ENCODE results near the gene CD200R1L. TPM values are rescaled to one million over a fixed set of nuclear protein-coding genes. Genes with fewer than 3 reads are reported as not detected.

Gene CD200R1L
- not detected in 2 replicates for total RNA-seq (2012; rRNA removed)

GRCh38 chr3:112846764-112847163, at the start of gene CD200R1L:
TSS of gene CD200R1L (minus strand) at chr3:112846864. CDS start at chr3:112829367, 17,497 bp downstream.
- H3K36me3 ChIP-seq (ENCODE audit: insufficient read depth, low read length), result no peaks in the 10 kb centered on the region
- no peak within 1 kb of the TSS for H3K4me3 ChIP-seq (ENCODE audit: low read length)
- no peak within 1 kb of the TSS for H3K4me2 ChIP-seq (ENCODE audit: low read length)
- H3K9me3 ChIP-seq (replicated peaks; ENCODE audit: low read length), result peaks cover 3% of the 10 kb centered on the region
- no peaks in the 10 kb centered on the region for H3K4me1 ChIP-seq (ENCODE audit: control insufficient read depth, insufficient read depth, low read length)
- H3K9ac ChIP-seq (ENCODE audit: low read depth, low read length), result no peak within 1 kb of the TSS
- peaks cover 4% of the 10 kb centered on the region for H3K27me3 ChIP-seq (ENCODE audit: control insufficient read depth, insufficient read depth, low read length)

GRCh38 chr3:112894258-112894657, 47.6 kb upstream of the CD200R1L start:
- no peak overlapping the region for H3K4me2 ChIP-seq (ENCODE audit: low read length)
- H3K4me1 ChIP-seq (ENCODE audit: control insufficient read depth, insufficient read depth, low read length), result peaks cover 3% of the 10 kb centered on the region
- no peaks in the 10 kb centered on the region for H3K27me3 ChIP-seq (ENCODE audit: control insufficient read depth, insufficient read depth, low read length)
- no peak overlapping the region for H3K9ac ChIP-seq (ENCODE audit: low read depth, low read length)
- no peaks in the 10 kb centered on the region for H3K36me3 ChIP-seq (ENCODE audit: insufficient read depth, low read length)
- H3K9me3 ChIP-seq (replicated peaks; ENCODE audit: low read length), result no peaks in the 10 kb centered on the region
- H3K4me3 ChIP-seq (ENCODE audit: low read length), result no peak overlapping the region

- no peak overlapping the region for H3K4me3 ChIP-seq (ENCODE audit: low read length)
- no peaks in the 10 kb centered on the region for H3K36me3 ChIP-seq (ENCODE audit: insufficient read depth, low read length)
- peaks cover 5% of the 10 kb centered on the region for H3K4me1 ChIP-seq (ENCODE audit: control insufficient read depth, insufficient read depth, low read length)
- H3K9ac ChIP-seq (ENCODE audit: low read depth, low read length), result no peak overlapping the region
- no peak overlapping the region for H3K4me2 ChIP-seq (ENCODE audit: low read length)
- H3K9me3 ChIP-seq (replicated peaks; ENCODE audit: low read length), result no peaks in the 10 kb centered on the region
- H3K27me3 ChIP-seq (ENCODE audit: control insufficient read depth, insufficient read depth, low read length), result no peaks in the 10 kb centered on the region
Observed at GRCh38 chr3:112889357-112889756, 42.7 kb upstream of the CD200R1L start.

- no peak overlapping the region for H3K4me2 ChIP-seq (ENCODE audit: low read length)
- H3K4me1 ChIP-seq (ENCODE audit: control insufficient read depth, insufficient read depth, low read length), result peaks cover 4% of the 10 kb centered on the region
- no peak overlapping the region for H3K4me3 ChIP-seq (ENCODE audit: low read length)
- no peaks in the 10 kb centered on the region for H3K9me3 ChIP-seq (replicated peaks; ENCODE audit: low read length)
- H3K27me3 ChIP-seq (ENCODE audit: control insufficient read depth, insufficient read depth, low read length), result no peaks in the 10 kb centered on the region
- no peak overlapping the region for H3K9ac ChIP-seq (ENCODE audit: low read depth, low read length)
- no peaks in the 10 kb centered on the region for H3K36me3 ChIP-seq (ENCODE audit: insufficient read depth, low read length)
Observed at GRCh38 chr3:112888381-112889085, 41.9 kb upstream of the CD200R1L start.

GRCh38 chr3:112884678-112885290, 38.1 kb upstream of the CD200R1L start:
- no peak overlapping the region for H3K4me3 ChIP-seq (ENCODE audit: low read length)
- no peak overlapping the region for H3K9ac ChIP-seq (ENCODE audit: low read depth, low read length)
- H3K27me3 ChIP-seq (ENCODE audit: control insufficient read depth, insufficient read depth, low read length), result no peaks in the 10 kb centered on the region
- peaks cover 4% of the 10 kb centered on the region for H3K4me1 ChIP-seq (ENCODE audit: control insufficient read depth, insufficient read depth, low read length)
- H3K36me3 ChIP-seq (ENCODE audit: insufficient read depth, low read length), result no peaks in the 10 kb centered on the region
- H3K4me2 ChIP-seq (ENCODE audit: low read length), result no peak overlapping the region
- H3K9me3 ChIP-seq (replicated peaks; ENCODE audit: low read length), result no peaks in the 10 kb centered on the region

- H3K9me3 ChIP-seq (replicated peaks; ENCODE audit: low read length), result no peaks in the 10 kb centered on the region
Observed at GRCh38 chr3:112881891-112882290, 35.2 kb upstream of the CD200R1L start.

GRCh38 chr3:112875561-112875960, 28.9 kb upstream of the CD200R1L start:
- Histone ChIP-seq H3K27me3 (ENCODE audit: control insufficient read depth, insufficient read depth, low read length) (peaks cover 3% of the 10 kb centered on the region), H3K9me3 (replicated peaks; ENCODE audit: low read length) (no peaks in the 10 kb centered on the region), H3K9ac (ENCODE audit: low read depth, low read length) (no peak overlapping the region), H3K4me1 (ENCODE audit: control insufficient read depth, insufficient read depth, low read length) (no peaks in the 10 kb centered on the region), H3K4me2 (ENCODE audit: low read length) (no peak overlapping the region), H3K36me3 (ENCODE audit: insufficient read depth, low read length) (no peaks in the 10 kb centered on the region), H3K4me3 (ENCODE audit: low read length) (no peak overlapping the region)

More at GRCh38 chr3:112881891-112882290, 35.2 kb upstream of the CD200R1L start:
- H3K36me3 ChIP-seq (ENCODE audit: insufficient read depth, low read length), result no peaks in the 10 kb centered on the region
- H3K9ac ChIP-seq (ENCODE audit: low read depth, low read length), result no peak overlapping the region
- H3K27me3 ChIP-seq (ENCODE audit: control insufficient read depth, insufficient read depth, low read length), result no peaks in the 10 kb centered on the region
- H3K4me3 ChIP-seq (ENCODE audit: low read length), result no peak overlapping the region
- H3K4me2 ChIP-seq (ENCODE audit: low read length), result no peak overlapping the region
- H3K4me1 ChIP-seq (ENCODE audit: control insufficient read depth, insufficient read depth, low read length), result no peaks in the 10 kb centered on the region

GRCh38 chr3:112874725-112875124, 28.1 kb upstream of the CD200R1L start:
- no peaks in the 10 kb centered on the region for H3K36me3 ChIP-seq (ENCODE audit: insufficient read depth, low read length)
- H3K9ac ChIP-seq (ENCODE audit: low read depth, low read length), result no peak overlapping the region
- no peak overlapping the region for H3K4me2 ChIP-seq (ENCODE audit: low read length)
- no peak overlapping the region for H3K4me3 ChIP-seq (ENCODE audit: low read length)
- no peaks in the 10 kb centered on the region for H3K4me1 ChIP-seq (ENCODE audit: control insufficient read depth, insufficient read depth, low read length)
- peaks cover 3% of the 10 kb centered on the region for H3K27me3 ChIP-seq (ENCODE audit: control insufficient read depth, insufficient read depth, low read length)
- no peaks in the 10 kb centered on the region for H3K9me3 ChIP-seq (replicated peaks; ENCODE audit: low read length)

GRCh38 chr3:112873632-112874031, 27.0 kb upstream of the CD200R1L start:
- no peaks in the 10 kb centered on the region for H3K4me1 ChIP-seq (ENCODE audit: control insufficient read depth, insufficient read depth, low read length)
- peaks cover 3% of the 10 kb centered on the region for H3K27me3 ChIP-seq (ENCODE audit: control insufficient read depth, insufficient read depth, low read length)
- H3K4me3 ChIP-seq (ENCODE audit: low read length), result no peak overlapping the region
- no peaks in the 10 kb centered on the region for H3K36me3 ChIP-seq (ENCODE audit: insufficient read depth, low read length)
- H3K9ac ChIP-seq (ENCODE audit: low read depth, low read length), result no peak overlapping the region
- H3K9me3 ChIP-seq (replicated peaks; ENCODE audit: low read length), result no peaks in the 10 kb centered on the region
- H3K4me2 ChIP-seq (ENCODE audit: low read length), result no peak overlapping the region

- Histone ChIP-seq H3K4me2 (ENCODE audit: low read length) (no peak overlapping the region), H3K4me1 (ENCODE audit: control insufficient read depth, insufficient read depth, low read length) (no peaks in the 10 kb centered on the region), H3K9me3 (replicated peaks; ENCODE audit: low read length) (no peaks in the 10 kb centered on the region), H3K27me3 (ENCODE audit: control insufficient read depth, insufficient read depth, low read length) (peaks cover 3% of the 10 kb centered on the region), H3K9ac (ENCODE audit: low read depth, low read length) (no peak overlapping the region), H3K4me3 (ENCODE audit: low read length) (no peak overlapping the region), H3K36me3 (ENCODE audit: insufficient read depth, low read length) (no peaks in the 10 kb centered on the region)
Observed at GRCh38 chr3:112871735-112872134, 25.1 kb upstream of the CD200R1L start.

- H3K9me3 ChIP-seq (replicated peaks; ENCODE audit: low read length), result no peaks in the 10 kb centered on the region
- no peaks in the 10 kb centered on the region for H3K27me3 ChIP-seq (ENCODE audit: control insufficient read depth, insufficient read depth, low read length)
- no peaks in the 10 kb centered on the region for H3K4me1 ChIP-seq (ENCODE audit: control insufficient read depth, insufficient read depth, low read length)
- H3K4me2 ChIP-seq (ENCODE audit: low read length), result no peak overlapping the region
- H3K9ac ChIP-seq (ENCODE audit: low read depth, low read length), result no peak overlapping the region
- no peak overlapping the region for H3K4me3 ChIP-seq (ENCODE audit: low read length)
- H3K36me3 ChIP-seq (ENCODE audit: insufficient read depth, low read length), result no peaks in the 10 kb centered on the region
Observed at GRCh38 chr3:112865757-112866156, 19.1 kb upstream of the CD200R1L start.

GRCh38 chr3:112860898-112861297, 14.2 kb upstream of the CD200R1L start:
- H3K9me3 ChIP-seq (replicated peaks; ENCODE audit: low read length), result no peaks in the 10 kb centered on the region
- no peaks in the 10 kb centered on the region for H3K4me1 ChIP-seq (ENCODE audit: control insufficient read depth, insufficient read depth, low read length)
- no peaks in the 10 kb centered on the region for H3K36me3 ChIP-seq (ENCODE audit: insufficient read depth, low read length)
- no peaks in the 10 kb centered on the region for H3K27me3 ChIP-seq (ENCODE audit: control insufficient read depth, insufficient read depth, low read length)
- no peak overlapping the region for H3K9ac ChIP-seq (ENCODE audit: low read depth, low read length)
- no peak overlapping the region for H3K4me2 ChIP-seq (ENCODE audit: low read length)
- no peak overlapping the region for H3K4me3 ChIP-seq (ENCODE audit: low read length)

Data from skeletal muscle satellite cell (primary cell).